Measurements from ENCODE around the gene DNAAF1.

- TF ChIP-seq ZNF157 (tag by site-specific recombination; IDR thresholded peaks at IDR 0.05) (no peak), ZNF629 (tag by site-specific recombination; IDR thresholded peaks at IDR 0.05) (no peak), ZSCAN4 (tag by site-specific recombination; IDR thresholded peaks at IDR 0.05) (no peak), CTCF (tag by site-specific recombination; IDR thresholded peaks at IDR 0.05) (no peak), ZNF174 (tag by site-specific recombination; IDR thresholded peaks at IDR 0.05) (no peak), ZNF184 (tag by site-specific recombination; IDR thresholded peaks at IDR 0.05) (no peak)
Measured at GRCh38 chr16:84207251-84207650, 62.1 kb downstream of the DNAAF1 start.
